HepG2 (cell line): ENCODE measurements around the gene DAB2IP. TPM values are rescaled to one million over a fixed set of nuclear protein-coding genes. Genes with fewer than 3 reads are reported as not detected.

Source experiments
- ARHGAP35 ChIP-seq: sonication (generic); formaldehyde crosslinking; IDR thresholded peaks from 2 replicates; pipeline ENCODE4 v1.9.0; 2022; ENCODE audit warnings: mild to moderate bottlenecking, inconsistent platforms, moderate library complexity, missing genetic modification reagents, borderline replicate concordance
- BORCS8-MEF2B ChIP-seq: sonication (generic); formaldehyde crosslinking; IDR thresholded peaks from 2 replicates; pipeline ENCODE4 v1.8.0; 2022; ENCODE audit warnings: mild to moderate bottlenecking, missing genetic modification reagents
- FOXM1 ChIP-seq: sonication (generic); formaldehyde crosslinking; IDR thresholded peaks from 2 replicates; pipeline ENCODE4 v1.5.0; 2020; ENCODE audit warnings: missing genetic modification reagents
- HES4 ChIP-seq: sonication (generic); formaldehyde crosslinking; IDR thresholded peaks from 2 replicates; pipeline ENCODE4 v1.9.0; 2021; ENCODE audit warnings: mild to moderate bottlenecking, missing genetic modification reagents, borderline replicate concordance
- RBM39 ChIP-seq: fragments of 200-400 bp; formaldehyde crosslinking; IDR thresholded peaks from one replicate; pipeline ENCODE4 v1.6.1; 2018; ENCODE audit warnings: antibody characterized with exemption, mild to moderate bottlenecking, low read depth, low read length; ENCODE audit not compliant: poor library complexity, severe bottlenecking
- SALL1 ChIP-seq: sonication (generic); formaldehyde crosslinking; IDR thresholded peaks from 2 replicates; pipeline ENCODE4 v1.8.0; 2022; ENCODE audit warnings: mild to moderate bottlenecking, missing genetic modification reagents
- STAG1 ChIP-seq: sonication (generic); formaldehyde crosslinking; IDR thresholded peaks from 2 replicates; pipeline ENCODE4 v1.4.0; 2020; ENCODE audit warnings: missing genetic modification reagents
- THAP11 ChIP-seq: IDR thresholded peaks from 2 replicates; pipeline ENCODE4 v1.6.1; 2016; ENCODE audit warnings: missing biosample characterization, missing genetic modification reagents
- ZNF24 ChIP-seq: fragments of 450-650 bp; IDR thresholded peaks from 2 replicates; pipeline ENCODE4 v1.6.1; 2017; ENCODE audit warnings: antibody characterized with exemption, mild to moderate bottlenecking
- ZNF33B ChIP-seq: sonication (generic); formaldehyde crosslinking; IDR thresholded peaks from 2 replicates; pipeline ENCODE4 v1.5.1; 2020; ENCODE audit warnings: mild to moderate bottlenecking, missing genetic modification reagents
- ZNF7 ChIP-seq: IDR thresholded peaks from 2 replicates; pipeline ENCODE4 v1.6.1; 2016; ENCODE audit warnings: missing biosample characterization, missing genetic modification reagents
- ZNF75D ChIP-seq: sonication (generic); formaldehyde crosslinking; IDR thresholded peaks from 2 replicates; pipeline ENCODE4 v1.8.1; 2023; ENCODE audit warnings: missing genetic modification reagents, mild to moderate bottlenecking, borderline replicate concordance
- ZNF788 ChIP-seq: sonication (generic); formaldehyde crosslinking; IDR thresholded peaks from 2 replicates; pipeline ENCODE4 v1.5.0; 2020; ENCODE audit warnings: mild to moderate bottlenecking, missing genetic modification reagents, borderline replicate concordance
- polyA plus RNA-seq, 8 experiments: library from polyadenylated mRNA; depleted of rRNA in 3 of 8; stranded (reverse) in 7 of 8; unstranded in 1 of 8; fragments of >200 nt; fragmentation: Illumina TruSeq in 4 of 8; extraction: Trizol in 4 of 8; gene quantifications; 2 replicates each; pipeline versions ENCODE4 v1.2.1 to v1.2.3, GENCODE V29; 2011 to 2016; ENCODE audit warnings: low read depth in 4 of 8, missing spikeins in 1 of 8, mixed read lengths in 1 of 8; ENCODE audit not compliant: insufficient read depth in 1 of 8
- total RNA-seq, 5 experiments: library from RNA; depleted of rRNA; stranded (reverse); fragments of >200 nt; fragmentation: Illumina TruSeq; extraction: Trizol; gene quantifications; 2 replicates each; pipeline ENCODE4 v1.2.3, GENCODE V29; 2016; ENCODE audit warnings: low read depth in 1 of 5
- TF ChIP-seq, protein P1 (sequence below): sonication (generic); formaldehyde crosslinking; IDR thresholded peaks from 2 replicates; pipeline ENCODE4 v1.4.0; 2020; ENCODE audit warnings: missing genetic modification reagents
- TF ChIP-seq, protein P2 (sequence below): sonication (generic); formaldehyde crosslinking; IDR thresholded peaks from 2 replicates; pipeline ENCODE4 v1.5.1; 2020; ENCODE audit warnings: mild to moderate bottlenecking, moderate library complexity, missing genetic modification reagents
- TF ChIP-seq, protein P3 (sequence below), 2 experiments: sonication (generic) in 1 of 2; formaldehyde crosslinking in 1 of 2; IDR thresholded peaks; 2 replicates each; pipeline versions ENCODE4 v1.4.0 to v1.6.1; 2018 to 2020; ENCODE audit warnings: missing genetic modification reagents in 2 of 2, borderline replicate concordance in 1 of 2, low read depth in 1 of 2, mild to moderate bottlenecking in 1 of 2, missing biosample characterization in 1 of 2
- TF ChIP-seq, protein P4 (sequence below), 2 experiments: sonication (generic) in 1 of 2; formaldehyde crosslinking in 1 of 2; IDR thresholded peaks; 2 replicates each; pipeline versions ENCODE4 v1.5.1 to v1.6.1; 2011 to 2020; ENCODE audit warnings: borderline replicate concordance in 1 of 2, low read depth in 1 of 2, low read length in 1 of 2, mild to moderate bottlenecking in 1 of 2, missing genetic modification reagents in 1 of 2, moderate library complexity in 1 of 2

Gene DAB2IP
- total and polyA plus RNA-seq, 2 of the 13 experiments (the other 11 are each of a cell fraction or from before 2014, with no cell fraction given), result 25.3 to 37.9 TPM

DNA sequence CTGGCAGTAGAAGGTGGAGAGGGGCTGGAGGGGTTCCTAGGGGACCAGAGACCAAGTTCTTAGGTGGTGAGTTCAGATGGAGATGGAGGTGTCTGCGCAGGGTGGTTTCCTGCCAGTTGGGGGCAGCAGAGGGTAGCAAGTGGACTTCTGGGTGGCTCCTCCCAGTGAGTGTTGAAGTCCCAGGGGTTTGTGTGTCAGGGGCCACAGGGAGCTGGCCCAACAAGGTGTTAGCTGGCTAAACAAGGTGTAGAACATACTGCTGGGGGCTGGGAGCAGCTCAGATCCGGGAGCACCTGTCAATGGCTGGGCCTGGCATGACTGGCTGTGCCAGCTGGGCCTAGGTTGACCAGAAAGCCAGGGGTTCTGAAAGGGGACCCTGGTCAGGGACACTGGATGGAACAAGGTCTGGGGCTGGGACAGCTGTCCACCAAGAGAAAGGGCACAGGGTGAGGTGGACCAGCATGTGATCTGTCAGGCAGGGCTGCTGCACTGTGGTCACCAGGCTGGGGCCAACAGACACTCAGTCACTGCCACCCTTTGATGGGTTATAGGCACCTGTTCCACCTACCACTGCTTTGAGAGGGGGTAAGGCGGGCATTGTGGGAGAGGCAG lies 35.6 kb downstream of the DAB2IP start (continued):
- TF ChIP-seq, protein P1, sequence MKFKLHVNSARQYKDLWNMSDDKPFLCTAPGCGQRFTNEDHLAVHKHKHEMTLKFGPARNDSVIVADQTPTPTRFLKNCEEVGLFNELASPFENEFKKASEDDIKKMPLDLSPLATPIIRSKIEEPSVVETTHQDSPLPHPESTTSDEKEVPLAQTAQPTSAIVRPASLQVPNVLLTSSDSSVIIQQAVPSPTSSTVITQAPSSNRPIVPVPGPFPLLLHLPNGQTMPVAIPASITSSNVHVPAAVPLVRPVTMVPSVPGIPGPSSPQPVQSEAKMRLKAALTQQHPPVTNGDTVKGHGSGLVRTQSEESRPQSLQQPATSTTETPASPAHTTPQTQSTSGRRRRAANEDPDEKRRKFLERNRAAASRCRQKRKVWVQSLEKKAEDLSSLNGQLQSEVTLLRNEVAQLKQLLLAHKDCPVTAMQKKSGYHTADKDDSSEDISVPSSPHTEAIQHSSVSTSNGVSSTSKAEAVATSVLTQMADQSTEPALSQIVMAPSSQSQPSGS (CRISPR knock-in tag), result no peak
- TF ChIP-seq, protein P2, sequence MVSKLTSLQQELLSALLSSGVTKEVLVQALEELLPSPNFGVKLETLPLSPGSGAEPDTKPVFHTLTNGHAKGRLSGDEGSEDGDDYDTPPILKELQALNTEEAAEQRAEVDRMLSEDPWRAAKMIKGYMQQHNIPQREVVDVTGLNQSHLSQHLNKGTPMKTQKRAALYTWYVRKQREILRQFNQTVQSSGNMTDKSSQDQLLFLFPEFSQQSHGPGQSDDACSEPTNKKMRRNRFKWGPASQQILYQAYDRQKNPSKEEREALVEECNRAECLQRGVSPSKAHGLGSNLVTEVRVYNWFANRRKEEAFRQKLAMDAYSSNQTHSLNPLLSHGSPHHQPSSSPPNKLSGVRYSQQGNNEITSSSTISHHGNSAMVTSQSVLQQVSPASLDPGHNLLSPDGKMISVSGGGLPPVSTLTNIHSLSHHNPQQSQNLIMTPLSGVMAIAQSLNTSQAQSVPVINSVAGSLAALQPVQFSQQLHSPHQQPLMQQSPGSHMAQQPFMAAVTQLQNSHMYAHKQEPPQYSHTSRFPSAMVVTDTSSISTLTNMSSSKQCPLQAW, result 0 out of 2 replicates have a peak, but pooled peaks have one; percentile 27
- no peak for TF ChIP-seq ZNF33B (CRISPR knock-in tag)
- TF ChIP-seq FOXM1 (CRISPR knock-in tag), result no peak
- no peak for TF ChIP-seq BORCS8-MEF2B (CRISPR knock-in tag)
- TF ChIP-seq HES4, result no peak
- peak; percentile 93 for TF ChIP-seq STAG1
- TF ChIP-seq, protein P3, sequence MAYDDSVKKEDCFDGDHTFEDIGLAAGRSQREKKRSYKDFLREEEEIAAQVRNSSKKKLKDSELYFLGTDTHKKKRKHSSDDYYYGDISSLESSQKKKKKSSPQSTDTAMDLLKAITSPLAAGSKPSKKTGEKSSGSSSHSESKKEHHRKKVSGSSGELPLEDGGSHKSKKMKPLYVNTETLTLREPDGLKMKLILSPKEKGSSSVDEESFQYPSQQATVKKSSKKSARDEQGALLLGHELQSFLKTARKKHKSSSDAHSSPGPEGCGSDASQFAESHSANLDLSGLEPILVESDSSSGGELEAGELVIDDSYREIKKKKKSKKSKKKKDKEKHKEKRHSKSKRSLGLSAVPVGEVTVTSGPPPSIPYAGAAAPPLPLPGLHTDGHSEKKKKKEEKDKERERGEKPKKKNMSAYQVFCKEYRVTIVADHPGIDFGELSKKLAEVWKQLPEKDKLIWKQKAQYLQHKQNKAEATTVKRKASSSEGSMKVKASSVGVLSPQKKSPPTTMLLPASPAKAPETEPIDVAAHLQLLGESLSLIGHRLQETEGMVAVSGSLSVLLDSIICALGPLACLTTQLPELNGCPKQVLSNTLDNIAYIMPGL (CRISPR knock-in tag; IDR thresholded peaks at IDR 0.05; ENCODE audit: borderline replicate concordance in 1 of 2, low read depth in 1 of 2), result peak in 1 of 2 experiments; percentile 39; a peak in 1 of 4 replicates
- peak; percentile 22; the same call in 1 of the 2 replicates for TF ChIP-seq ZNF788 (CRISPR knock-in tag)
- TF ChIP-seq ARHGAP35 (CRISPR knock-in tag), result no peak
- peak; percentile 60; the same call in 1 of the 2 replicates for TF ChIP-seq SALL1 (CRISPR knock-in tag)
- 0 out of 2 replicates have a peak, but pooled peaks have one; percentile 15 for TF ChIP-seq THAP11 (CRISPR knock-in tag)
- TF ChIP-seq ZNF24, result no peak
- TF ChIP-seq ZNF7 (CRISPR knock-in tag), result no peak
- no peak for TF ChIP-seq ZNF75D (CRISPR knock-in tag)
- TF ChIP-seq, protein P4, sequence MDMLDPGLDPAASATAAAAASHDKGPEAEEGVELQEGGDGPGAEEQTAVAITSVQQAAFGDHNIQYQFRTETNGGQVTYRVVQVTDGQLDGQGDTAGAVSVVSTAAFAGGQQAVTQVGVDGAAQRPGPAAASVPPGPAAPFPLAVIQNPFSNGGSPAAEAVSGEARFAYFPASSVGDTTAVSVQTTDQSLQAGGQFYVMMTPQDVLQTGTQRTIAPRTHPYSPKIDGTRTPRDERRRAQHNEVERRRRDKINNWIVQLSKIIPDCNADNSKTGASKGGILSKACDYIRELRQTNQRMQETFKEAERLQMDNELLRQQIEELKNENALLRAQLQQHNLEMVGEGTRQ (IDR thresholded peaks at IDR 0.05; ENCODE audit: low read depth, low read length), result no peak
- TF ChIP-seq, protein P4 (CRISPR knock-in tag; IDR thresholded peaks at IDR 0.05; ENCODE audit: borderline replicate concordance), result no peak
- no peak for TF ChIP-seq RBM39
